Measurements from ENCODE around the gene NUTF2. TPM values are rescaled to one million over a fixed set of nuclear protein-coding genes. Genes with fewer than 3 reads are reported as not detected.
"Not testable (repeated sequence)": the region's sequence is repeated elsewhere in the genome, so short reads cannot be mapped to it uniquely, and the experiment has no call there.

The NUTF2 gene
- polyA plus RNA-seq, 3 donors from 2014 or later: 115 to 157 (median 130) TPM

- no peak overlapping the region for H3K4me3 Mint-ChIP-seq
- peak overlapping the region in 1 of 6 donors; percentile 17 for H3K27ac Mint-ChIP-seq
- peaks cover 0 to 2% (median 2%) of the 10 kb centered on the region in 3 donors for H3K27me3 Mint-ChIP-seq (ENCODE audit: low read depth in 3 of 3)
- no peak for DNase-seq
- H3K4me1 Mint-ChIP-seq: peaks cover 0 to 6% of the 10 kb centered on the region in 2 donors
- no peaks in the 10 kb centered on the region for H3K36me3 Mint-ChIP-seq
- H3K9me3 Mint-ChIP-seq: no peaks in the 10 kb centered on the region
Observed at GRCh38 chr16:67820608-67821259, 26.0 kb upstream of the NUTF2 start.

DNA sequence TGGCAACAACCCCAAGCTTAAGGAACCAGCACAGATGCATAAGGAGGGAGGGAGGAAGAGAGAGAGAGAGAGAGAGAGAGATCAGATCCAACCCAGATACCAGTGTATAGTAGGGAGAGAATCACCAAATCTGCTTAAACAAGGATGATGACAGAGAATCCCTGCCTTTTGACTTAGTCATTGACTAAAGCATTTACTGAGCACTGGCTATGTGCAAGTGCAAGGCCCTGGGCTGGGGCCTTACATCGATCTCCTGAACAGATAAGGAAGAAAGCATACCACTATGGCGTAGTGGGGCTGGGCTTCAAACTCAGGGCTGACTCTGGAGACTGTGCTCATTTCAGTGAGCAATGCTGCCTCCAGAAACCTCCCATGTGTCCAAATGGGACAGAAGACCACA is 24.2 kb upstream of the NUTF2 start:
- no peaks in the 10 kb centered on the region for H3K9me3 Mint-ChIP-seq
- no peak overlapping the region for H3K27ac Mint-ChIP-seq
- H3K27me3 Mint-ChIP-seq (ENCODE audit: low read depth in 3 of 3): peaks cover 0 to 2% (median 0%) of the 10 kb centered on the region in 3 donors
- H3K4me1 Mint-ChIP-seq: no peaks in the 10 kb centered on the region
- H3K36me3 Mint-ChIP-seq: peaks cover 0 to 2% (median 0%) of the 10 kb centered on the region in 3 donors
- H3K4me3 Mint-ChIP-seq: no peak overlapping the region
- DNase-seq: no peak

- peaks cover 0 to 2% (median 0%) of the 10 kb centered on the region in 3 donors for H3K27me3 Mint-ChIP-seq (ENCODE audit: low read depth in 3 of 3)
- no peaks in the 10 kb centered on the region for H3K9me3 Mint-ChIP-seq
- H3K4me3 Mint-ChIP-seq: no peak overlapping the region
- H3K27ac Mint-ChIP-seq: no peak overlapping the region
- no peak for DNase-seq
- no peaks in the 10 kb centered on the region for H3K4me1 Mint-ChIP-seq
- peaks cover 0 to 5% (median 4%) of the 10 kb centered on the region in 3 donors for H3K36me3 Mint-ChIP-seq
Observed at GRCh38 chr16:67825119-67825518, 21.6 kb upstream of the NUTF2 start.

- H3K9me3 Mint-ChIP-seq: no peaks in the 10 kb centered on the region
- H3K36me3 Mint-ChIP-seq: peaks cover 0 to 5% (median 4%) of the 10 kb centered on the region in 3 donors
- H3K27ac Mint-ChIP-seq: no peak overlapping the region
- H3K27me3 Mint-ChIP-seq (ENCODE audit: low read depth in 3 of 3): peaks cover 0 to 2% (median 0%) of the 10 kb centered on the region in 3 donors
- H3K4me1 Mint-ChIP-seq: no peaks in the 10 kb centered on the region
- DNase-seq: no peak
- H3K4me3 Mint-ChIP-seq: no peak overlapping the region
Observed at GRCh38 chr16:67825906-67826305, 20.8 kb upstream of the NUTF2 start.

- peaks cover 0 to 5% (median 4%) of the 10 kb centered on the region in 3 donors for H3K36me3 Mint-ChIP-seq
- DNase-seq: no peak
- H3K9me3 Mint-ChIP-seq: no peaks in the 10 kb centered on the region
- H3K4me3 Mint-ChIP-seq: no peak overlapping the region
- peaks cover 0 to 2% (median 2%) of the 10 kb centered on the region in 3 donors for H3K27me3 Mint-ChIP-seq (ENCODE audit: low read depth in 3 of 3)
- no peak overlapping the region for H3K27ac Mint-ChIP-seq
- peaks cover 11% of the 10 kb centered on the region in 2 donors for H3K4me1 Mint-ChIP-seq
Observed at GRCh38 chr16:67828651-67829050, 18.1 kb upstream of the NUTF2 start.

DNA sequence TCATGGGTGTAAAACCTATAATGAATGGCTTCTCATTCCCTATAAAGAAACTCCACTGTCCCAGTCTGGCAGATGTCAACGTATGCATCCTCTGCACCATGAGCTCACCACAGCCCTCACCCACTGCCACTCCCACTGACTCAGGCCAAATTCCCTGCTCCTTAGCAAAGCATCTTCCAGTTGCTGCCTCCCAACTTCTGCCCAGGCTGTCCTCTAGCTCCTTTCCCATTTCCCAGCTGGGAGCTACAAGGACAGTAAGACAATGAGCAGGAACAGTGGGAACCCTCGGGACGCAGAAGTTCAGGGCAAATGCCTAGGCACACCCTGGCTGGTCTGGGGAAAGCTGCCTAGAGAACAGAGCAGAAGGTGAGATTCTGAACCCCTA is 13.7 kb upstream of the NUTF2 start:
- DNase-seq: no peak
- peak overlapping the region; percentile 83 to 94 (median 89) for H3K4me3 Mint-ChIP-seq
- H3K27ac Mint-ChIP-seq: peak overlapping the region; percentile 27 to 83 (median 65)
- peaks cover 0 to 4% (median 3%) of the 10 kb centered on the region in 3 donors for H3K36me3 Mint-ChIP-seq
- H3K27me3 Mint-ChIP-seq (ENCODE audit: low read depth in 3 of 3): peaks cover 0 to 2% (median 2%) of the 10 kb centered on the region in 3 donors
- H3K4me1 Mint-ChIP-seq: peaks cover 17 to 18% of the 10 kb centered on the region in 2 donors
- H3K9me3 Mint-ChIP-seq: no peaks in the 10 kb centered on the region

DNA sequence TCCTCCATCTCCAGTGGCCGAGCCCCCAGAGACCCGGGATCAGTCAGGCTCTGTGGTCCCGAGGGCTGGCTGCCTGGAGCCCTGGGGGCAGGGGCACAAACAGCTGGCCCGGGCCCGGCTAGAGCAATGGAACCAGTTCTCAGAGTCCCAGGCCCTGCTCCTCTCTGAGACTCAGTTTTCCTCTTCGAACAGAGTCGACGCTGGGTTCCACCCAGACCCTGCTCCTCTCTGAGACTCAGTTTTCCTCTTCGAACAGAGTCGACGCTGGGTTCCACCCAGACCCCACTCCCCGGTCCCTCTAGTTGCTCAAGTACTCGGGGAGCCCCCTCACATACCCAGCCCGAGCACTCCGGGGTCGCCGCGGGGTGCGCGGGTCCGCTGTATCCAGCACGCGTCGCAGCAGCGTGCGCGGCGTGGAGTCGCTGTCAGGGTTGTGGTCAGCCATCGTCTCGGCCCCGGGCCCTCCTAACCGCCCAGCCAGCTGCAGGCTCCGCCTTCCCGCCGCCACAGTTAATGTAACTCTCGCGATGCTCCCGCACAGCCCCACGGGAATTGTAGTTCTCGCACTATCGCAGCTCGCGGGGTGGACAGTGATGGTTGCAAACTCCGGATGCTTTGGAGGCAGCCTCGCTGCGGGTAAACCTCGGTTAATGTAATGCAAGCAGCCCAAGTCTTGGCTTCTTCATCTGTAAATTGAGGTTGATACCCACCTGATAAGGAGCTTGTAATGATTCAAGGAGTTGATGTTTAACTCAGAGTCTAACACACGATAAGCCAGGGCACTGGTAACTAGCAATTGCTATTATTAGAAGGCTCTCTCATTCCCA is 13.1 kb upstream of the NUTF2 start:
- peak overlapping the region; percentile 83 to 94 (median 89) for H3K4me3 Mint-ChIP-seq
- peaks cover 0 to 2% (median 2%) of the 10 kb centered on the region in 3 donors for H3K27me3 Mint-ChIP-seq (ENCODE audit: low read depth in 3 of 3)
- peaks cover 0 to 4% (median 1%) of the 10 kb centered on the region in 3 donors for H3K36me3 Mint-ChIP-seq
- H3K9me3 Mint-ChIP-seq: no peaks in the 10 kb centered on the region
- DNase-seq: peak; percentile 91 to 93 (median 91)
- H3K27ac Mint-ChIP-seq: peak overlapping the region; percentile 37 to 87 (median 75)
- H3K4me1 Mint-ChIP-seq: peaks cover 17 to 18% of the 10 kb centered on the region in 2 donors

- Mint-ChIP-seq H3K36me3 (no peaks in the 10 kb centered on the region), H3K4me1 (peaks cover 17 to 18% of the 10 kb centered on the region in 2 donors), H3K27ac (peak overlapping the region in 5 of 6 donors; percentile 37 to 87 (median 73)), H3K9me3 (no peaks in the 10 kb centered on the region), H3K4me3 (peak overlapping the region; percentile 83 to 94 (median 89)), H3K27me3 (ENCODE audit: low read depth in 3 of 3) (peaks cover 0 to 2% (median 2%) of the 10 kb centered on the region in 3 donors)
- DNase-seq: no peak
Observed at GRCh38 chr16:67834242-67834614, 12.5 kb upstream of the NUTF2 start.

DNA sequence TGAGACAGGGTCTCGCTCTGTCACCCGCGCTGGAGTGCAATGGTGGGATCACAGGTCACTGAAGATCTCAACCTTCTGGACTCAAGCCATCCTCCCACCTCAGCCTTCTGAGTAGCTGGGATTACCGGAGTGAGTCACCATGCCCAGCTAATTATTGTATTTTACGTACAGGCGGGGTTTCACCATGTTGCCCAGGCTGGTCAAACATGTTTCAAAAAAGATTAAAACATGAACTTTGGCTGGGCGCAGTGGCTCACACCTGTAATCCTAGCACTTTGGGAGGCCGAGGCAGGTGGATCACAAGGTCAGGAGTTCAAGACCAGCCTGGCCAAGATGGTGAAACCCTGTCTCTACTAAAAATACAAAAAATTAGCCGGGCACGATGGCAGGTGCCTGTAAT is 9.5 kb upstream of the NUTF2 start:
- H3K4me3 Mint-ChIP-seq; H3K27me3 Mint-ChIP-seq (ENCODE audit: low read depth in 3 of 3); H3K9me3 Mint-ChIP-seq; H3K27ac Mint-ChIP-seq; H3K36me3 Mint-ChIP-seq; DNase-seq: not testable (repeated sequence)
- peaks cover 25 to 26% of the 10 kb centered on the region in 2 donors for H3K4me1 Mint-ChIP-seq

GRCh38 chr16:67837811-67838210 is 8.9 kb upstream of the NUTF2 start:
- no peak for DNase-seq
- H3K9me3 Mint-ChIP-seq: no peaks in the 10 kb centered on the region
- peaks cover 22 to 24% of the 10 kb centered on the region in 2 donors for H3K4me1 Mint-ChIP-seq
- peaks cover 0 to 6% (median 2%) of the 10 kb centered on the region in 3 donors for H3K27me3 Mint-ChIP-seq (ENCODE audit: low read depth in 3 of 3)
- H3K36me3 Mint-ChIP-seq: no peaks in the 10 kb centered on the region
- peak overlapping the region in 1 of 6 donors; percentile 18 for H3K27ac Mint-ChIP-seq
- H3K4me3 Mint-ChIP-seq: peak overlapping the region in 1 of 5 donors; percentile 1

GRCh38 chr16:67841198-67841815 is 5.4 kb upstream of the NUTF2 start:
- no peak for DNase-seq
- Mint-ChIP-seq H3K27me3 (ENCODE audit: low read depth in 3 of 3) (peaks cover 0 to 15% (median 2%) of the 10 kb centered on the region in 3 donors), H3K9me3 (no peaks in the 10 kb centered on the region), H3K4me3 (peak overlapping the region; percentile 93 to 97 (median 94)), H3K36me3 (peaks cover 0 to 3% (median 0%) of the 10 kb centered on the region in 3 donors), H3K27ac (peak overlapping the region; percentile 11 to 97 (median 95)), H3K4me1 (peaks cover 40 to 45% of the 10 kb centered on the region in 2 donors)

- H3K27me3 Mint-ChIP-seq (ENCODE audit: low read depth in 3 of 3): peaks cover 2 to 15% (median 2%) of the 10 kb centered on the region in 3 donors
Observed at GRCh38 chr16:67841816-67842508, 4.8 kb upstream of the NUTF2 start, which contains the start of gene THAP11. Gene THAP11, plus strand, starts transcription at chr16:67842320. Its CDS starts 235 bp downstream, at chr16:67842555.

More at GRCh38 chr16:67841816-67842508, 4.8 kb upstream of the NUTF2 start, which contains the start of gene THAP11:
- peak within 1 kb of the TSS; percentile 94 to 97 (median 95) for H3K4me3 Mint-ChIP-seq
- DNase-seq: peak; percentile 93 to 95 (median 95)
- peak within 1 kb of the TSS; percentile 89 to 97 (median 96) for H3K27ac Mint-ChIP-seq
- H3K36me3 Mint-ChIP-seq: peaks cover 0 to 3% (median 0%) of the 10 kb centered on the region in 3 donors
- H3K9me3 Mint-ChIP-seq: no peaks in the 10 kb centered on the region
- H3K4me1 Mint-ChIP-seq: peaks cover 40 to 46% of the 10 kb centered on the region in 2 donors
